Vagina (tissue), 2 donors: Measurements from ENCODE around the gene PARM1. TPM values are rescaled to one million over a fixed set of nuclear protein-coding genes. Genes with fewer than 3 reads are reported as not detected.

Experiments used
- DNase-seq, 2 donors: peaks; one replicate each; pipeline ENCODE4 v3.0.0-alpha.2; 2017; ENCODE audit errors: extremely low spot score in 2 of 2
- H3K27ac ChIP-seq: fragments of 200-600 bp; sonication (generic); one replicate; pipeline ENCODE4 v1.5.1; 2019
- H3K27me3 ChIP-seq: fragments of 200-600 bp; sonication (generic); one replicate; pipeline ENCODE4 v1.5.1; 2019
- H3K36me3 ChIP-seq, 2 donors: fragments of 200-600 bp; sonication (generic); one replicate each; pipeline ENCODE4 v1.5.1; 2017 to 2019
- H3K4me1 ChIP-seq: fragments of 200-600 bp; sonication (generic); one replicate; pipeline ENCODE4 v1.5.1; 2019
- H3K4me3 ChIP-seq, 2 donors: fragments of 200-600 bp; sonication (generic); 1 replicate in 1 of 2; 2 replicates in 1 of 2; pipeline ENCODE4 v1.5.1; 2016 to 2019
- H3K9me3 ChIP-seq: fragments of 200-600 bp; sonication (generic); one replicate; pipeline ENCODE4 v1.5.1; 2019
- CTCF ChIP-seq, 3 experiments: fragments of 450-650 bp in 2 of 3; fragments of 200-600 bp in 1 of 3; sonication (generic) in 1 of 3; IDR thresholded peaks; one replicate each; pipeline ENCODE4 v1.5.1; 2017 to 2019; ENCODE audit warnings: antibody characterized with exemption in 3 of 3, mild to moderate bottlenecking in 2 of 3, moderate library complexity in 2 of 3
- POLR2A ChIP-seq, 2 donors: fragments of 450-650 bp; IDR thresholded peaks; one replicate each; pipeline ENCODE4 v1.6.1; 2017; ENCODE audit warnings: antibody characterized with exemption in 2 of 2, mild to moderate bottlenecking in 2 of 2, moderate library complexity in 2 of 2
- POLR2AphosphoS5 ChIP-seq, 2 donors: sonication (generic); formaldehyde crosslinking; IDR thresholded peaks; one replicate each; pipeline ENCODE4 v1.9.0; 2017; ENCODE audit warnings: antibody characterized with exemption in 2 of 2, mild to moderate bottlenecking in 2 of 2, low read depth in 1 of 2; ENCODE audit not compliant: insufficient read depth in 1 of 2
- intact Hi-C: fragments of 100-400 bp; cut with DNase I; formaldehyde crosslinking; loops from one replicate; pipeline ENCODE4 v1.15.1; 2023
- total RNA-seq: library from RNA; depleted of rRNA; stranded (reverse); fragments of >200 nt; gene quantifications from one replicate; pipeline ENCODE4 v1.2.3, GENCODE V29; 2016

The PARM1 gene
- total RNA-seq, 1 donor from 2014 or later: 26.3 TPM

- Histone ChIP-seq H3K27me3 (no peaks in the 10 kb centered on the region), H3K4me3 (no peak overlapping the region), H3K36me3 (no peaks in the 10 kb centered on the region), H3K27ac (no peak overlapping the region), H3K4me1 (no peaks in the 10 kb centered on the region), H3K9me3 (no peaks in the 10 kb centered on the region)
- no peak for TF ChIP-seq POLR2AphosphoS5 (IDR thresholded peaks at IDR 0.05; ENCODE audit: insufficient read depth in 1 of 2, low read depth in 1 of 2)
- no peak for TF ChIP-seq CTCF (IDR thresholded peaks at IDR 0.05)
- TF ChIP-seq POLR2A (IDR thresholded peaks at IDR 0.05): no peak
- intact Hi-C loops: no loop called here
- DNase-seq: no peak
These were observed 133.0 kb downstream of the PARM1 start for GRCh38 chr4:75065909-75066308.

GRCh38 chr4:75069493-75070074 is 136.7 kb downstream of the PARM1 start:
- Histone ChIP-seq H3K4me3 (no peak overlapping the region), H3K9me3 (no peaks in the 10 kb centered on the region), H3K36me3 (no peaks in the 10 kb centered on the region), H3K27ac (no peak overlapping the region), H3K4me1 (no peaks in the 10 kb centered on the region), H3K27me3 (no peaks in the 10 kb centered on the region)
- no peak for TF ChIP-seq POLR2AphosphoS5 (IDR thresholded peaks at IDR 0.05; ENCODE audit: insufficient read depth in 1 of 2, low read depth in 1 of 2)
- TF ChIP-seq POLR2A (IDR thresholded peaks at IDR 0.05): no peak
- TF ChIP-seq CTCF (IDR thresholded peaks at IDR 0.05): no peak
- DNase-seq: no peak
- intact Hi-C loops: no loop called here

GRCh38 chr4:75071317-75071716 is 138.4 kb downstream of the PARM1 start:
- Histone ChIP-seq H3K4me1 (no peaks in the 10 kb centered on the region), H3K27ac (no peak overlapping the region), H3K9me3 (no peaks in the 10 kb centered on the region), H3K27me3 (no peaks in the 10 kb centered on the region), H3K4me3 (no peak overlapping the region), H3K36me3 (no peaks in the 10 kb centered on the region)
- no peak for DNase-seq
- intact Hi-C loops: no loop called here
- TF ChIP-seq POLR2AphosphoS5 (IDR thresholded peaks at IDR 0.05; ENCODE audit: insufficient read depth in 1 of 2, low read depth in 1 of 2): no peak
- no peak for TF ChIP-seq POLR2A (IDR thresholded peaks at IDR 0.05)
- TF ChIP-seq CTCF (IDR thresholded peaks at IDR 0.05): no peak

GRCh38 chr4:75080888-75081287 is 148.0 kb downstream of the PARM1 start:
- intact Hi-C loops: no loop called here
- no peak for TF ChIP-seq POLR2AphosphoS5 (IDR thresholded peaks at IDR 0.05; ENCODE audit: insufficient read depth in 1 of 2, low read depth in 1 of 2)
- TF ChIP-seq CTCF (IDR thresholded peaks at IDR 0.05): no peak
- TF ChIP-seq POLR2A (IDR thresholded peaks at IDR 0.05): no peak
- no peaks in the 10 kb centered on the region for H3K9me3 ChIP-seq
- H3K27me3 ChIP-seq: no peaks in the 10 kb centered on the region
- no peaks in the 10 kb centered on the region for H3K4me1 ChIP-seq
- H3K36me3 ChIP-seq: no peaks in the 10 kb centered on the region
- H3K27ac ChIP-seq: no peak overlapping the region
- H3K4me3 ChIP-seq: no peak overlapping the region
- DNase-seq: no peak

- H3K36me3 ChIP-seq: no peaks in the 10 kb centered on the region
- no peak for DNase-seq
- intact Hi-C loops: no loop called here
- no peaks in the 10 kb centered on the region for H3K4me1 ChIP-seq
- no peaks in the 10 kb centered on the region for H3K27me3 ChIP-seq
- H3K4me3 ChIP-seq: no peak overlapping the region
- no peaks in the 10 kb centered on the region for H3K9me3 ChIP-seq
- TF ChIP-seq POLR2A (IDR thresholded peaks at IDR 0.05): no peak
- no peak for TF ChIP-seq POLR2AphosphoS5 (IDR thresholded peaks at IDR 0.05; ENCODE audit: insufficient read depth in 1 of 2, low read depth in 1 of 2)
- no peak for TF ChIP-seq CTCF (IDR thresholded peaks at IDR 0.05)
- H3K27ac ChIP-seq: no peak overlapping the region
These were observed 148.6 kb downstream of the PARM1 start for GRCh38 chr4:75081561-75081960.
